ENCODE measurements around the gene STEAP2. TPM values are rescaled to one million over a fixed set of nuclear protein-coding genes. Genes with fewer than 3 reads are reported as not detected.
A peak's percentile ranks its signal among the peaks of the same experiment; 100 is the strongest.

STEAP2 gene
- polyA plus RNA-seq, 1 experiment = 6.4 TPM

GRCh38 chr7:90222811-90223725, 11.5 kb downstream of the STEAP2 start:
- POLR2A ChIA-PET = interaction anchor here (0.6 to 1.9 kb wide), 2 partner anchors 12 to 70 kb away, joined by 6 to 9 read pairs; partner anchors contain the start of gene STEAP2
- peak; percentile 56 for DNase-seq (ENCODE audit: low read depth, low spot score)
- no peaks in the 10 kb centered on the region for H3K9me3 ChIP-seq (ENCODE audit: control insufficient read depth, insufficient read depth, low read length)
- peak overlapping the region; percentile 86 for H3K27ac ChIP-seq (ENCODE audit: low read depth, low read length)
- CTCF ChIA-PET = interaction anchor here (0.9 to 2.6 kb wide), 4 partner anchors 11 to 204 kb away, joined by 3 to 21 read pairs (median 4); partner anchors contain the start of gene STEAP2
- no peak for TF ChIP-seq CTCF (IDR thresholded peaks at IDR 0.05; ENCODE audit: low read depth, low read length)
- no peak overlapping the region for H3K4me3 ChIP-seq (ENCODE audit: low read depth, low read length)
- H3K27me3 ChIP-seq (ENCODE audit: control insufficient read depth, insufficient read depth, low read length) = no peaks in the 10 kb centered on the region

DNA sequence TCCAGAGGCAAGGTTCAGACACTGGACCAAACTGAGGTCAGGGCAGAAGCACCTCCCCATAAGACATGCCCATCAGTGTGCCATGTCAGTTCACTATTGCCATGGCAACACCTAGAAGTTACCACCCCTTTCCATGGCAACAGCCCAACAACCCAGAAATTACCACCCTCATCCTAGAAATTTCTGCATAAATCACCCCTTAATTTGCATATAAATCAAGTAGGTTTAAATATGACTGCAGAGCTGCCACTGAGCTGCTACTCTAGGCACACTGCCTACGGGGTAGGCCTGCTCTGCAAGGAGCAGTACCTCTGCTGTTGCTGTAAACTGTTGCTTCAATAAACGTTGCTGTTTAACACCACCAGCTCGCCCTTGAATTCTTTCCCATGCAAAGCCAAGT, 12.7 kb downstream of the STEAP2 start:
- no peak for DNase-seq (ENCODE audit: low read depth, low spot score)
- ChIA-PET POLR2A (no interaction called here), CTCF (interaction anchor here (2.6 kb wide), 1 partner anchor 13 kb away, joined by 21 read pairs; the partner anchor contains the start of gene STEAP2)
- TF ChIP-seq CTCF (IDR thresholded peaks at IDR 0.05; ENCODE audit: low read depth, low read length) = no peak
- Histone ChIP-seq H3K27me3 (ENCODE audit: control insufficient read depth, insufficient read depth, low read length) (no peaks in the 10 kb centered on the region), H3K4me3 (ENCODE audit: low read depth, low read length) (no peak overlapping the region), H3K9me3 (ENCODE audit: control insufficient read depth, insufficient read depth, low read length) (no peaks in the 10 kb centered on the region), H3K27ac (ENCODE audit: low read depth, low read length) (no peak overlapping the region)

- CTCF ChIA-PET = interaction anchor here (2.6 kb wide), 1 partner anchor 14 kb away, joined by 21 read pairs; the partner anchor contains the start of gene STEAP2
Observed at GRCh38 chr7:90225181-90225580, 13.6 kb downstream of the STEAP2 start.

DNA sequence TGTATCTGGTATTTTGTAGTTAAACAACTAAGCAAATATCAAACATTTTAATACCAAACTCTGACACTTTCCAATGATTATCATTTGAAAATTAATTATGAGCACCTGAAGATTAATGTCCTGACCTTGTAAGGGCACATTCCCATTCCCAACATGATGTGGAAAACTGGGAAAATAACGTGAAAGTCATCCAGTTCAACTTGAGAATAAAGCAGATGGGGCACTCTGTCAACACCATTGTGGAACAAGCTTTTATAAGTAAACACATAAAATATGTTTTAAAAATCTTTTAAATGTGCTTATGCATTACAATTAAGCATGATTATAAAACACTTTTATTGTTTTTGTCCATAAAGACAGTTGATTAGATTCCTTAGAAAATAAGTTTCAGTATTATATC, 14.1 kb downstream of the STEAP2 start:
- CTCF ChIA-PET = no interaction called here
- H3K27me3 ChIP-seq (ENCODE audit: control insufficient read depth, insufficient read depth, low read length) = no peaks in the 10 kb centered on the region
- POLR2A ChIA-PET = no interaction called here
- no peaks in the 10 kb centered on the region for H3K9me3 ChIP-seq (ENCODE audit: control insufficient read depth, insufficient read depth, low read length)
- TF ChIP-seq CTCF (IDR thresholded peaks at IDR 0.05; ENCODE audit: low read depth, low read length) = no peak
- DNase-seq (ENCODE audit: low read depth, low spot score) = no peak
- no peak overlapping the region for H3K27ac ChIP-seq (ENCODE audit: low read depth, low read length)
- H3K4me3 ChIP-seq (ENCODE audit: low read depth, low read length) = no peak overlapping the region

More at GRCh38 chr7:90225181-90225580, 13.6 kb downstream of the STEAP2 start:
- no peaks in the 10 kb centered on the region for H3K9me3 ChIP-seq (ENCODE audit: control insufficient read depth, insufficient read depth, low read length)
- DNase-seq (ENCODE audit: low read depth, low spot score) = no peak
- no peak overlapping the region for H3K4me3 ChIP-seq (ENCODE audit: low read depth, low read length)
- POLR2A ChIA-PET = no interaction called here
- no peak for TF ChIP-seq CTCF (IDR thresholded peaks at IDR 0.05; ENCODE audit: low read depth, low read length)
- no peaks in the 10 kb centered on the region for H3K27me3 ChIP-seq (ENCODE audit: control insufficient read depth, insufficient read depth, low read length)
- no peak overlapping the region for H3K27ac ChIP-seq (ENCODE audit: low read depth, low read length)

GRCh38 chr7:90227259-90227658, 15.7 kb downstream of the STEAP2 start:
- POLR2A ChIA-PET = no interaction called here
- TF ChIP-seq CTCF (IDR thresholded peaks at IDR 0.05; ENCODE audit: low read depth, low read length) = no peak
- no peak for DNase-seq (ENCODE audit: low read depth, low spot score)

More at GRCh38 chr7:90227259-90227658, 15.7 kb downstream of the STEAP2 start:
- CTCF ChIA-PET = interaction anchor here (0.8 kb wide), 1 partner anchor 16 kb away, joined by 4 read pairs; the partner anchor contains the start of gene STEAP2
- Histone ChIP-seq H3K27me3 (ENCODE audit: control insufficient read depth, insufficient read depth, low read length) (no peaks in the 10 kb centered on the region), H3K9me3 (ENCODE audit: control insufficient read depth, insufficient read depth, low read length) (no peaks in the 10 kb centered on the region), H3K4me3 (ENCODE audit: low read depth, low read length) (no peak overlapping the region), H3K27ac (ENCODE audit: low read depth, low read length) (no peak overlapping the region)

Data from AG04450 (cell line).